Inferior parietal cortex (tissue), 1 donor: Measurements from ENCODE around the gene CD27.
"Not testable (repeated sequence)": the region's sequence is repeated elsewhere in the genome, so short reads cannot be mapped to it uniquely, and the experiment has no call there.

ENCODE experiments used
- DNase-seq: peaks from one replicate; pipeline ENCODE4 v3.0.0-alpha.2; 2016; ENCODE audit errors: extremely low spot score

The CD27 gene

DNA sequence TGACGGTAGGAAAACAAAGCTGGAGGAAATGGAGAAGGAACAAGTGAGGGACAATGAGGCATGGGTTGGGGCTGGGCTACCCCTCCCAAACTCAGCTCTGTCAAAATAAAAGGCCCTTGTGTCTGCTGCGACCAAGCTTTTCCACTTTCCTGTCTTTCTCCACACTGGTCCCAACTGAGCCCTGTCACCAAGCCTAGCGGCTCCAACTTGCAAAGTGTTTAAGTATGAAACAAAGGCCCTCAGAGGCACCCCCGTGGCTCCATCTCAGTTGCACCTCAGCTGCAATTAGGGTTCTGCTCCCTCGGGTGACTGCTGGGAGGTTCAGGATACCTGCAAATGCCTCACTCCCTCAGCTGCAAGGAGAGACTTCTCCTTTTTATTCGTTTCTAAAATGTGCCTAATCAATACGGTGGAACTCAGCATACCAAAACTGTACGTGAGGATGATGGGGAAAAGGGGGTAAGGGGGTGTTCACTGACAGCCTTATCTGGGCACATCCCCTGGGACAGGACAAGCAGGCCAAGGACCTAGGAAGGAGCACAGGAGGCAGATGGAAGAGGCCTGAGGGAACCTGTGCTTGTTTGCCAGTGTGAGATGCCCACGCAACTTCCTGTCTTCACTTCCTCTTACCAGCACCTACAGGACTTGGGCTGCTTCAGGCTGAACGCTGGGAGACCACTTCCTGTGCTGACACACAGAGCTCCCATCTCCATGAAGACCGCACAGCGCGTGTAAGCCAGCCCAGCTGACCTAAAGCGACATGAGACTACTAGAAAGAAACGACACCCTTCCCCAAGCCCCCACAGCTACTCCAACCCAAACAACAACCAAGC, 16.9 kb downstream of the CD27 start:
- DNase-seq: no peak

DNA sequence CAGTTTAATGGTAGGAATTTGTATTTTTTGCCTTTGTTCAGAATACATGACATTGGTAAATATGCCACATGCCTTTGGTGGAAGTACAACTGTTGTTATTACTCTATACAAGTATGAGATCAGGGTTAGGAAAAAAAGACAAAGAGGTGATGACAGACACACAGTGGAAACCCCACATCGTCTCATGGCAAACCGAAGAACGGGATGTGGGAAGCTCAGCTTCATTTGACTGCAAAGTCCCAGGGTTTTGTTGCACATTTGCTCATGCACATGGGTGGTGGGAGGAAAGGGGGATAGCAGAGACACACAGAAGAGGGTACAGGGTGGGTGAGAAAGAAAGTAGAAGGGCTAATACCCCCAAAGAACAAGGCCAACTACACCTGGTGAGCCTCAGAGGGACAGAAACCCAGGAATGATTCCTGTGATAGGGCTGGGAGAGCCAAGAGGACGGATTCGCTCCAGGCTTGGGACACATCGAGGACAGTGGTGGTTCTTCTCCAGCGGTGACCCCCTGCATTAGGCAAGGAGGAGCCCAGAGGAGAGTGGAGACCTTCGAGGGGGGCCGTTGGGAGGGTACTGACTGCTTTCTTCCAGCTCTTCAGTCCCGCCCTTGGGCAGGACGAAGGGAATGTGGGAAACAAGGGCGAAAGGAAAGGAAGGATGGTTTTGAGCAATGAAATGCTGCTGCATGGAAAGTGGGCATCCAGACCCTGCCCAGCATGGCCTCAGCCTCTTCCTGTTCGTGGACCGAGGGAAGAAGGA, 17.7 kb downstream of the CD27 start:
- no peak for DNase-seq

DNA sequence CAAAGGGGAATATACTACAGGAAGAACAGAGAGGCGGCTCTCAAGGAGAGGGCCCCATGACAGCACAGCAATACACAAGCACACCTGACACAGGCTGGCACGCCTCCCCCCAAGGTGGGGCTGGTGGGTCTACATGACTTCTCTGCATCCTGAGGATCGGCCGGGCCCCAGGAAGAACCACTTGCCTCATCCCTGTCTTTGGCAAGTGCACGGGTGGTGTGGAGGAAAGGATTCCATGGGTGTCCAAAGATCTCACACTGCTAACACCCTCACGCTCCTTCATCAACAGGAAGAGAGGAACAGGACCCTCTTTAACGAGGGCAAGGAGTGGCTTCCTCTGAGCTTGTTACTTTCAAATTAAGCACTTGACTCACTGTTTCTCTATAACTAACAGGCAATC, 18.5 kb downstream of the CD27 start:
- no peak for DNase-seq

DNA sequence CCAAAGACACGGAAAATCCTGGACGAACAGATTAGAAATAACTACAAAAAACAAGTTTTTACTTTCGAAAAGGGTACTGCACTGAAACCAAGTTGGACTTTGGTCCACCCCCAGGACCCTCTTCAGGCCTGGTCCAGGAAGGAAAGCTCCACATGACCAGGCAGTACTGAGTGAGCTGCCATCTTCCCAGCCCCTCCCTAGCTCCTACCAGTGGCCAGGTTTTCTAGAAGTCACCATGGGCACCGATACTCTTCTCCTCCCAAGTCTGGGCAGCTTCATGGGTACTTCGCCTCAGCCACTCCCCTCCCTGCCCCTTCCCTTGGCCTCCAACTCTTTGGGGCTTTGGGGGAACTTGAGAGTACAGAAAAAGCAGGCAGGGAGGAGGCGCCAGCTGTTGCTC, 19.1 kb downstream of the CD27 start:
- DNase-seq: no peak

DNA sequence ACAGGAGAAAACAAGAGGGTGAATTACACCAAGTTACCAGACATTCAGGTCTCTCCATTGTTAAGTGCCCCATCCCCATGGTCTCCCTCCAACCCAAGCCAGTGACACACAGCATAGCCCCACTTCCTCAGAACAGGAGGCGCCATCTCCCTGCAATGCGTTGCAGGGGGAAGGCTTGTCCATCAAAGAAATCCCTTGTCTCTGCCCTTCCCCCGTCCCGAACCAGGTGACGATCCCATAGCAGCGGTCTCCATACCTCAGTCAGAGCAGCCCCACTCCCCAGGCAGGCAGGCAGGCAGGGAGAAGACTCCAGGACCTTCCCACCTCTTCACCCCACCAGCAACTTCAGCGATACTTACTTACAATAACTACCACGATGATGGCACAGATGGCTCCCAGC, 19.8 kb downstream of the CD27 start:
- DNase-seq: no peak

DNA sequence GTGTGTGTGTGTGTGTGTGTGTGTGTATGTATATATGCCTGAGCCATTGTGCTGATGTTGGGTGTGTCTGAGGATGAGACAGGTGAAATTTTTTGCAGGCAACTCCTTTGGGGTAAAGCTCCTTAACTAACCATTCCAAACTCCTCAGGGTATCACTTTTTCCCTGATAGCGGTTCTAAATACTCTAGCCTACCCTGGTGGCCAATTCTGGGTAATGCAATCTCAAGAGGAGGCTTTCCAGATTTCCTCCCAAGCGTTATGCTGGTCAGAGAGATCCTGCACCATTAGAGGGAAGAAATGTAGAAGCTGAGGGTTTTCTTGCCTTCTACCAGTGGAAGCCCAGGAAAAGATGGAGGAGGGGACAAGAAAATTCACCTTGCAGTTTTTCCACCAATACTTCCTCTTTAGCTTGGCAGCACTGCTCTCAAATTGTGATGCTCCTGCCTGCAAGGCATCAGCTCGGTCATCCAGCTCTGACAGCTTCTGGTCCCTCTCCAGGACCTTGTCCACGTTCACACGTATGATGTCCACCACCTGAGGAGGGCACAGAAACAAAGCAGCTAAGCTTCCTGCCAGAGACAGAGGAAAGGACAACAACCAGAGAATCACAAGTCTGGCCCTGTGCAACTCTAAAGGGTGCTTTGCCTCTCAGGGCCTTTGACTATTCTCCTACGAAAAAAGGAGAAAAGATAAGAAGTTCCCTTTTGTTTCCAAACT, 20.9 kb downstream of the CD27 start:
- DNase-seq: peak; percentile 82

DNA sequence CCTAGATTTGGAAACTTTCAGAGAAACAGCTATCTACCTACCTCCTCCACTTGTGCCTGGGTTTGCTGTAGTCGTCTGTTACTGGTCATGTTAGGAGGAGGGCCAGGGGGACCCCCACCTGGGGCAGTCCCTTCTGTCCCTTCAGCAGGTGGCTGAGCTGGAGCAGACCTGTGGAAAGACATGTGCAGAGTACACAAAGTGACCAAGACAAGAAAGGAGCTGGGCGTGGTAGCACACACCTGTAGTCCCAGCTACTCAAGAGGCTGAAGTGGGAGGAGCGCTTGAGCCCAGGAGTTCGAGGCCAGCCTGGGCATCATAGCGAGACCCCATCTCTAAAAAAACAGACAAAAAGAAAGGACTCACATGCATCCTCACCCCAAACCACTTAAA, 21.4 kb downstream of the CD27 start:
- DNase-seq: no peak

DNA sequence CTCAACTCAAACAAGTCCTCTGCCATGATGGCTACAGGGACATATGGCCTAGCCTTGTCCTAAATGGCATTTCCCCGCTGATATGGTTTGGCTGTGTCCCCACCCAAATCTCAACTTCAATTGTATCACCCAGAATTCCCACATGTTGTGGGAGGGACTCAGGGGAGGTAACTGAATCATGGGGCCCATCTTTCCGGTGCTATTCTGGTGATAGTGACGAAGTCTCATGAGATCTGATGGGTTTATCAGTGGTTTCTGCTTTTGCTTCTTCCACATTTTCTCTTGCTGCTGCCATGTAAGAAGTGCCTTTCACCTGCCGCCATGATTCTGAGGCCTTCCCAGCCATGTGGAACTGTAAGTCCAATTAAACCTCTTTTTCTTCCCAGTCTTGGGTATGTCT, 22.0 kb downstream of the CD27 start:
- DNase-seq: not testable (repeated sequence)

DNA sequence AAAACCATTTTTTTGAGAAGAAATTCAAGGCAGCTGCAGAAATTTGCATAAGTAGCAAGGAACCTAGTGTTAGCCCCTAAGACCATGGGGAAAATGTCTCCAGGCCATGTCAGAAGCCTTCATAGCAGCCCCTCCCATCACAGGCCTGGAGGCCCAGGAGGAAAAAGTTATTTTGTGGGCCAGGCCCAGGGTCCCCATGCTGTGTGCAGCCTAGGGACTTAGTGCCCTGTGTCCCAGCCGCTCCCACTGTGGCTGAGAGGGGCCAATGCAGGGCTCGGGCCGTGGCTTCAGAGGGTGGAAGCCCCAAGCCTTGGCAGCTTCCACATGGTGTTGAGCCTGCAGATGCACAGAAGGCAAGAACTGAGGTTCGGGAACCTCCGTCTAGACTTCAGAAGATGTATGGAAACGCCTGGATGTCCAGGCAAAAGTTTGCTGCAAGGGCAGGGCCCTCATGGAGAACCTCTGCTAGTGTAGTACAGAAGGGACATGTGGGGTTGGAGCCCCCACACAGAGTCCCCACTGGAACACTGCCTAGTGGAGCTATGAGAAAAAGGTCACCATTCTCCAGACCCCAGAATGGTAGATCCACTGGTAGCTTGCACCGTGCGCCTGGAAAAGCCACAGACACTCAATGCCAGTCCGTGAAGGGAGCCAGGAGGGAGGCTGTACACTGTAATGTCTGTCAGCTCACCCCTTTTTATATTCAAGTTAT, 23.0 kb downstream of the CD27 start:
- DNase-seq: not testable (repeated sequence)

DNA sequence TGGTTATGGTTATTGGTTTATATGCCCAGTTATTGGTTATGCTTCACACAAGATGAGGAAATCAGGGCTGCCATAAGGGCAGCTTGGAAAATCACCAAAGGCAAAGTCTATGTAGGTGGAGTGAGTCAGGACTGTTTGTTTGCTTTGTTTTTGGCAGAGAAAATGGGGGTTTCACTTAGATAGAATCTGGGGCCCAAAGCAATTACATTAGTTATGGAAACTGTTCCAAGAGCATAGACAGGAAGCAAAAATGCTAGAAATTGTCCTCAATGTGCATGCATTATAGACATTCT, 23.5 kb downstream of the CD27 start:
- no peak for DNase-seq

DNA sequence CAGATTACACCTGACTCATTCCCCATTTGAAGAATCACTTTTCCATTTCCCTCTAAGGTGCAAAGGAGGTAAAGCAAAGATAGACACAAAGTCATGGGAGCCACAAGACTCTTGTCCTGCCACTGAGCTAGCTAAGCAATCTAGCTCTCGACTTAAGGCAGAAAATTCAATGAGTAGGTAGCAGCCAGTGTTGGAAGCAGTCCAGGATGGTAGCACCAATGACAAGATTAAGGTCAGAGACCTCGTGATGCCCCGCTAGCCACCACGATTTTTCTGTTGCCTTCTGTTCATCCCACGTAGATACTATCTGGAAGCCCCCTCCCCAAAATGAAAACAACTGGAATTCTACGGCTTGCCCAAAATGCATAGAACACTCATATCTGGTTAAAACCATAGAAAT, 24.3 kb downstream of the CD27 start:
- no peak for DNase-seq

DNA sequence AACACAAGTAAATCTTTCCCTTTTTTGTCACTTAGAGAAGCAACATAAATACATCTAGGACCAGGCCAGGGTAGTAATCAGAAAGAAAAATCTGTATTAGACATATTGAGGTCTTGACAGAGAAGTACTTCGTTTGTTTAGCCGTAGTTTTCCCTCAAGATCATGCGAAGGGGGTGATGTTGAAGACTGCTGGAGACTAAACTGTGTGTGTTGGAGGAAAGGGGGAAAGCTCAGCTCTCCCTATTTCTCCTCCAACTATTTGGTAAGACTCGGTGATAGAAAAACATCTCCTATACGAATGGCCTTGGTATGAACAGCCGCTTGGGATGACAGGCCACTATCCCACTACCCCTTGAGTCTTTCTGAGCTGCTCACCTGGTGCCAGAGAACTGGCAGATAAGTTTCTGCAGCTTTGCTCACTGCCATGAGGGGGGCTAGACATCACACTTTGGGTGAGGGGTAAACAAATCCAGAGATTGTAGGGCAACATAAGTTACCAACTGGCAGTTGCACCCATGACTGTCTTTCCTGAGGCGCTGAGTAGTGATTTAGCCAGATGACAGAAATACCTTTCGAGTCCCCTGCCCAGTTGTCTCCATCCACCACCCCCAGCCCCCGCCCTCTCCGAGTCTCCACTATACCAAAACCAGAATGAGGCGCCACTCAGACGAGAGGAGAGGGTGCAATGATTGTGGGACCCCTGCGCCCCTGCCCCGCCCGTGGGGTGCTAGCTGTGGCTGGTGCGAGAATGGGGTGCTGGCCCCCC, 25.0 kb downstream of the CD27 start:
- no peak for DNase-seq

DNA sequence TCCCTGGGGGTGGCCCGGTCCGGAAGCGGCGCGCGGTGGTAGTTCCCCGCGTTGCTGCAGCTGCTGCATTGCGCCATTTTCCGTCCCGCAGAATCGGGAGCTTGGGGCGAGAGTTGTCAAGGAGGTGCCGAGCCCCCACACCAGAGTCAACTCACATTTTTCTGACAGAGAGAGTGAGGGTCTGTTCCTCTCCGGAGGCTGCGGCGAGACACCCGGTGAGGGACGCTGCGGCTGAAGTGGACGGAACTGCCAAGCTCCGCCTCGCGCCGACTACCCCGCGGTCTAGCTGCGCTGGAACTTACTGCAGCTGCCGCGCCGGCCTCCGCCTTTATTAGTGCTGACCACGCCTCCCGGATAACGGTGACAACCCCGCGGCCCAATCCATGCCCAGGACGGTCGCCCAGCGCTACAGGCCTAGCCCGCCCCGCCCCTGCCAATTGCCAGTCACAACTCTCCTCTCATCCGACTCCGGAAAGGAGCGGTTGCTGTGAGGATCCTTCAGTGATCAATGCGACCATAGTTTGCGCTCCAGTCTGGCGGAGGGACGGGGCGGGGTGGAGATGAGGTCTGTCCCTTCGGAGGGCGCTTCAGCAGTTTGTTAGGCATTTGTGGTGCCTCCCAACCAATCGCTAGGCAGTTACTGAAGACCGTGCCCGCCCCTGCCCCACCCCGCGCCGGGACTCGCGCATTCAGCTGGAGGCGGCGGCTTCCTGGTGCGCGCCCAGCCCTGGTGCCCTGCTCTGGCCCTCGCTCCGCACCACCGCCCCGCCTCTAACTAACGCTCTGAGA, 25.8 kb downstream of the CD27 start, which contains the start of gene VAMP1:
VAMP1 (minus strand) TSS at position 303 of the 789 bp plus-strand sequence; CDS start at position 157, 146 bp downstream.
- DNase-seq: peak; percentile 94

DNA sequence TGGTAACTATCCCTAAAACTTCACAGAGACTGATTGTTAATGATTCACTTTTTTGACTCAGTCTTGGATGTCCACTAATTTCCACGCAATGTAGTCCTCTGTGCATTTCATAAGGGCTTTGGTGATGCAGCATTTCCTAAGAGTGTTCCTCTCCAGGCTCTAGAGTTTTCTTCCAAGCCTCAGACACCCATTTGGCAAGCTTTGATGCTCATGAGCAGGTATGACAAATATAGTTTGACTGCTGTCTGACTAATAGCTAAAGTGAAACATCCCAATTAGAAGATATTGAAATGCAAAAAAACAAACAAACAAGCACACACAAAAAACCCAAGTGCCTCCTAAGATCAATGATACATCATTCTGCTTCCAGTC, 27.2 kb downstream of the CD27 start:
- no peak for DNase-seq

DNA sequence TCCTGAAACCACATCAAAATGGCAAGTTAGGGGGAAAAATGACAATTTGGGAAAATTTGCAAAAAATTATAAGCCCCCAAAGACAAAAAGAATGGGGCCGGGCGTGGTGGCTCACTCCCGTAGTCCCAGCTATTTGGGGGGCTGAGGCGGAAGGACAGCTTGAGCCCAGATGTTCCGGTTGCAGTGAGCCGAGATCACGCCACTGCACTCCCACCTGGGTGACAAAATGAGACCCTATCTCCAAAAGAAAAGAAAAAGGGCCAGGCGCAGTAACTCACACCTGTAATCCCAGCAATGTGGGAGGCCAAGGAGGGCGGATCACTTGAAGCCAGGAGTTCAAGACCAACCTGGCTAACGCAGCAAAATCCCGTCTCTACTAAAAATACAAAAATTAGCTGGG, 27.7 kb downstream of the CD27 start:
- no peak for DNase-seq

DNA sequence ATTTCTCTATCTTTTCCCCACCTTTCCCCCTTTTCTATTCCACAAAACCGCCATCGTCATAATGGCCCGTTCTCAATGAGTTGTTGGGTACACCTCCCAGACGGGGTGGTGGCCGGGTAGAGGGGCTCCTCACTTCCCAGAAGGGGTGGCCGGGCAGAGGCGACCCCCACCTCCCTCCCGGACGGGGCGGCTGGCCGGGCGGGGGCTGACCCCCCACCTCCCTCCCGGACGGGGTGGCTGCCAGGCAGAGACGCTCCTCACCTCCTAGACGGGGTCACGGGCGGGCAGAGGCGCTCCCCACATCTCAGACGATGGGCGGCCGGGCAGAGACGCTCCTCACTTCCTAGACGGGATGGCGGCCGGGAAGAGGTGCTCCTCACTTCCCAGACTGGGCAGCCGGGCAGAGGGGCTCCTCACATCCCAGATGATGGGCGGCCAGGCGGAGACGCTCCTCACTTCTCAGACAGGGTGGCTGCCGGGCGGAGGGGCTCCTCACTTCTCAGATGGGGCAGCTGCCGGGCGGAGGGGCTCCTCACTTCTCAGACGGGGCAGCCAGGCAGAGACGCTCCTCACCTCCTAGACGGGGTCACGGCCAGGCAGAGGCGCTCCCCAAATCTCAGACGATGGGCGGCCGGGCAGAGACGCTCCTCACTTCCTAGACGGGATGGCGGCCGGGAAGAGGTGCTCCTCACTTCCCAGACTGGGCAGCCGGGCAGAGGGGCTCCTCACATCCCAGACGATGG, 30.6 kb downstream of the CD27 start:
- DNase-seq: not testable (repeated sequence)

DNA sequence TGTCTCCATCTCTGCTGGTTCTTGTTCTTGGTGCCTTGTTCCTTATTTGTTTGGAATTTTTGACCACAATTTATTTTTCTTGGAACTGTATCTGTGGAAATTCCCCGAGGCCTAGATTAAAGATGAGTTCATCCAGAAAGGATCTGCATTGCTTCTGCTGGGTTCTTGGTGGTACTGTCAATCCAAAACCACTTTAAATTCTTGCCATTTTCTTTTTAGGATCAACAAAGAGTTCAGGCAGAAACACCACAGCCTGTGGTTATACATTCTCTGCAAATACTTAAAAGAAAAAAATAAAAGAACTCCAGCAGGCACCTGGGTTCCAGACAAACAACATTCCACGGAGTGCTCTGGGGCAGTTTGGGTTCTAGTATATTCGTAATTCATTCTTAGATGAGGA, 31.7 kb downstream of the CD27 start:
- no peak for DNase-seq

DNA sequence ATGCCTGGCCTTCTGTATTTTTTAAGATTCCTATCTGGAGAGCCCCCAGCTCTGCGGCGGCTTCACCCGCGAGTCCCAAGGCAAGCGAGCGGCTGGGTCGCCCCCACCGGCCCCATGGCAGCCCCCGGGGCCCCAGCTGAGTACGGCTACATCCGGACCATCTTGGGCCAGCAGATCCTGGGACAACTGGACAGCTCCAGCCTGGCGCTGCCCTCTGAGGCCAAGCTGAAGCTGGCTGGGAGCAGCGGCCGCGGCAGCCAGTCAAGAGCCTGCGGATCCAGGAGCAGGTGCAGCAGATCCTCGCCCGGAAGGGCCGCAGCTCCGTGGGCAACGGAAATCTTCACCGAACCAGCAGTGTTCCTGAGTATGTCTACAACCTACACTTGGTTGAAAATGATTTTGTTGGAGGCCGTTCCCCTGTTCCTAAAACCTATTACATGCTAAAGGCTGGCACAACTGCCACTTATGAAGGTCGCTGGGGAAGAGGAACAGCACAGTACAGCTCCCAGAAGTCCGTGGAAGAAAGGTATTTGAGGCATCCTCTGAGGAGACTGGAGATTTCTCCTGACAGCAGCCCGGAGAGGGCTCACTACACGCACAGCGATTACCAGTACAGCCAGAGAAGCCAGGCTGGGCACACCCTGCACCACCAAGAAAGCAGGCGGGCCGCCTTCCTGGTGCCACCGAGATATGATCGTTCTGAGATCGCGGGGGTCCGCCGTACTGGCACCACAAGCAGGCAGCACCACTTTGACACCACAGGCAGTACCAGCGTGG, 33.0 kb downstream of the CD27 start:
- not testable (repeated sequence) for DNase-seq

DNA sequence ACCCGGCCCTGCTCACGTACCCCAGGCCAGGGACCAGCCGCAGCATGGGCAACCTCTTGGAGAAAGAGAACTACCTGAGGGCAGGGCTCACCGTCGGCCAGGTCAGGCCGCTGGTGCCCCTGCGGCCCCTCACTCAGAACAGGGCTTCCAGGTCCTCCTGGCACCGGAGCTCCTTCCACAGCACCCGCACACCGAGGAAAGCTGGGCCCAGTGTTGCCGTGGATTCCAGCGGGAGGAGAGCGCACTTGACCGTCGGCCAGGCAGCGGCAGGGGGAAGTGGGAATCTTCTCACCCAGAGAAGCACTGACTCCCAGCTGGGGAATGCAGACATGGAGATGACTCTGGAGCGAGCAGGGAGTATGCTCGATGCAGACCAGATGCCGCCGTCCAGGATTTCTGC, 33.7 kb downstream of the CD27 start:
- DNase-seq: no peak
